Vagina (tissue), 2 donors: Measurements from ENCODE around the gene RPP40.

Experiments used
- CTCF ChIP-seq, 3 experiments: fragments of 450-650 bp in 2 of 3; fragments of 200-600 bp in 1 of 3; sonication (generic) in 1 of 3; IDR thresholded peaks; one replicate each; pipeline ENCODE4 v1.5.1; 2017 to 2019; ENCODE audit warnings: antibody characterized with exemption in 3 of 3, mild to moderate bottlenecking in 2 of 3, moderate library complexity in 2 of 3
- POLR2A ChIP-seq, 2 donors: fragments of 450-650 bp; IDR thresholded peaks; one replicate each; pipeline ENCODE4 v1.6.1; 2017; ENCODE audit warnings: antibody characterized with exemption in 2 of 2, mild to moderate bottlenecking in 2 of 2, moderate library complexity in 2 of 2
- POLR2AphosphoS5 ChIP-seq, 2 donors: sonication (generic); formaldehyde crosslinking; IDR thresholded peaks; one replicate each; pipeline ENCODE4 v1.9.0; 2017; ENCODE audit warnings: antibody characterized with exemption in 2 of 2, mild to moderate bottlenecking in 2 of 2, low read depth in 1 of 2; ENCODE audit not compliant: insufficient read depth in 1 of 2

GRCh38 chr6:5014072-5014561, 10.3 kb upstream of the RPP40 start:
- TF ChIP-seq CTCF (IDR thresholded peaks at IDR 0.05), result no peak
- no peak for TF ChIP-seq POLR2AphosphoS5 (IDR thresholded peaks at IDR 0.05; ENCODE audit: insufficient read depth in 1 of 2, low read depth in 1 of 2)
- TF ChIP-seq POLR2A (IDR thresholded peaks at IDR 0.05), result no peak
